Gastroesophageal sphincter (tissue), 4 donors: ENCODE results near the gene THSD4. TPM values are rescaled to one million over a fixed set of nuclear protein-coding genes. Genes with fewer than 3 reads are reported as not detected.

ENCODE experiments used
- ATAC-seq: fragments of 150-250 bp; one replicate; pipeline ENCODE4 v1.9.1; 2016; ENCODE audit warnings: mild to moderate bottlenecking, moderate library complexity
- H3K27ac ChIP-seq, 4 donors: fragments of 200-600 bp; sonication (generic) in 3 of 4; 1 replicate in 3 of 4; 2 replicates in 1 of 4; pipeline ENCODE4 v1.5.1; 2016 to 2019
- H3K27me3 ChIP-seq: fragments of 200-600 bp; sonication (generic); one replicate; pipeline ENCODE4 v1.5.1; 2019
- H3K36me3 ChIP-seq, 2 donors: fragments of 200-600 bp; sonication (generic); one replicate each; pipeline ENCODE4 v1.5.1; 2019; ENCODE audit warnings: control low read depth in 1 of 2
- H3K4me1 ChIP-seq, 3 donors: fragments of 200-600 bp; sonication (generic); 1 replicate in 2 of 3; 2 replicates in 1 of 3; pipeline ENCODE4 v1.5.1; 2016 to 2019; ENCODE audit warnings: control low read depth in 2 of 3
- H3K4me3 ChIP-seq, 2 donors: fragments of 200-600 bp; sonication (generic); one replicate each; pipeline ENCODE4 v1.5.1; 2019; ENCODE audit warnings: mild to moderate bottlenecking in 1 of 2, moderate library complexity in 1 of 2
- H3K9me3 ChIP-seq, 3 donors: fragments of 200-600 bp; sonication (generic); one replicate each; pipeline ENCODE4 v1.5.1; 2017 to 2019; ENCODE audit warnings: control low read depth in 2 of 3
- CTCF ChIP-seq, 4 experiments: fragments of 200-600 bp in 2 of 4; fragments of 450-650 bp in 2 of 4; sonication (generic) in 1 of 4; IDR thresholded peaks; one replicate each; pipeline ENCODE4 v1.5.1; 2017 to 2019; ENCODE audit warnings: antibody characterized with exemption in 4 of 4, mild to moderate bottlenecking in 2 of 4, moderate library complexity in 2 of 4
- EP300 ChIP-seq: sonication (generic); formaldehyde crosslinking; IDR thresholded peaks from one replicate; pipeline ENCODE4 v1.6.1; 2017; ENCODE audit warnings: antibody characterized with exemption, mild to moderate bottlenecking
- POLR2A ChIP-seq, 2 donors: fragments of 450-650 bp; IDR thresholded peaks; one replicate each; pipeline ENCODE4 v1.6.1; 2017; ENCODE audit warnings: antibody characterized with exemption in 2 of 2, mild to moderate bottlenecking in 2 of 2, moderate library complexity in 1 of 2
- POLR2AphosphoS5 ChIP-seq: sonication (generic); formaldehyde crosslinking; IDR thresholded peaks from one replicate; pipeline ENCODE4 v1.6.1; 2017; ENCODE audit warnings: antibody characterized with exemption
- WGBS, 2 donors: methylation state at CpG; one replicate each; pipeline ENCODE4 v1.1.5; 2018; ENCODE audit warnings: low coverage in 1 of 2; 5-methylcytosine and 5-hydroxymethylcytosine counted together
- total RNA-seq, 4 donors: library from RNA; depleted of rRNA; stranded (reverse); fragments of >200 nt; gene quantifications; one replicate each; pipeline ENCODE4 v1.1.0, GENCODE V29; 2016

The THSD4 gene
- total RNA-seq, 4 donors from 2014 or later = 4.6 to 28.5 (median 17.6) TPM

- TF ChIP-seq POLR2AphosphoS5 (no peak), EP300 (no peak), CTCF (IDR thresholded peaks at IDR 0.05) (no peak), POLR2A (IDR thresholded peaks at IDR 0.05) (no peak)
- no peak for ATAC-seq
- WGBS, 2 donors = 83% methylated on average over 1 of the region's 2 CpGs; no CpG with 5 or more reads in 1 of the 2 donors
- no peak overlapping the region for H3K4me3 ChIP-seq
- no peak overlapping the region for H3K27ac ChIP-seq
- peaks cover 0 to 41% (median 0%) of the 10 kb centered on the region in 3 donors for H3K4me1 ChIP-seq
- H3K36me3 ChIP-seq = no peaks in the 10 kb centered on the region
- H3K27me3 ChIP-seq = no peaks in the 10 kb centered on the region
- no peaks in the 10 kb centered on the region for H3K9me3 ChIP-seq
Observed at GRCh38 chr15:71674354-71674753, 559.1 kb downstream of the THSD4 start.

- Histone ChIP-seq H3K4me1 (peaks cover 0 to 37% (median 0%) of the 10 kb centered on the region in 3 donors), H3K27ac (peak overlapping the region in 2 of 4 donors; percentile 48 to 52), H3K27me3 (no peaks in the 10 kb centered on the region), H3K36me3 (no peaks in the 10 kb centered on the region), H3K4me3 (no peak overlapping the region), H3K9me3 (no peaks in the 10 kb centered on the region)
- ATAC-seq = no peak
- WGBS, 2 donors = 22 to 32% methylated on average over 2 of the region's 2 CpGs
- no peak for TF ChIP-seq POLR2A (IDR thresholded peaks at IDR 0.05)
- TF ChIP-seq EP300 = no peak
- TF ChIP-seq POLR2AphosphoS5 = no peak
- TF ChIP-seq CTCF (IDR thresholded peaks at IDR 0.05) = no peak
Observed at GRCh38 chr15:71677352-71677751, 562.1 kb downstream of the THSD4 start.

GRCh38 chr15:71677766-71678165 lies 562.5 kb downstream of the THSD4 start:
- H3K27me3 ChIP-seq = no peaks in the 10 kb centered on the region
- no peaks in the 10 kb centered on the region for H3K36me3 ChIP-seq
- ATAC-seq = no peak
- peak overlapping the region in 2 of 4 donors; percentile 48 to 52 for H3K27ac ChIP-seq
- H3K4me1 ChIP-seq = peaks cover 0 to 37% (median 0%) of the 10 kb centered on the region in 3 donors
- no peak overlapping the region for H3K4me3 ChIP-seq
- H3K9me3 ChIP-seq = no peaks in the 10 kb centered on the region
- 78 to 85% methylated on average over 4 to 5 of the region's 5 CpGs for WGBS, 2 donors
- TF ChIP-seq CTCF (IDR thresholded peaks at IDR 0.05) = no peak
- TF ChIP-seq POLR2A (IDR thresholded peaks at IDR 0.05) = no peak
- no peak for TF ChIP-seq POLR2AphosphoS5
- TF ChIP-seq EP300 = no peak

GRCh38 chr15:71678191-71678590 lies 562.9 kb downstream of the THSD4 start:
- Histone ChIP-seq H3K4me1 (peaks cover 0 to 37% (median 0%) of the 10 kb centered on the region in 3 donors), H3K27me3 (no peaks in the 10 kb centered on the region), H3K27ac (peak overlapping the region in 1 of 4 donors; percentile 48), H3K9me3 (no peaks in the 10 kb centered on the region), H3K36me3 (no peaks in the 10 kb centered on the region), H3K4me3 (no peak overlapping the region)
- TF ChIP-seq POLR2A (IDR thresholded peaks at IDR 0.05) (no peak), EP300 (no peak), POLR2AphosphoS5 (no peak), CTCF (IDR thresholded peaks at IDR 0.05) (no peak)
- 35 to 52% methylated on average over 2 of the region's 2 CpGs for WGBS, 2 donors
- no peak for ATAC-seq

- no peak for TF ChIP-seq EP300
- TF ChIP-seq POLR2AphosphoS5 = no peak
- no peak for TF ChIP-seq CTCF (IDR thresholded peaks at IDR 0.05)
- no peak for TF ChIP-seq POLR2A (IDR thresholded peaks at IDR 0.05)
- H3K27me3 ChIP-seq = no peaks in the 10 kb centered on the region
- no peak overlapping the region for H3K27ac ChIP-seq
- H3K9me3 ChIP-seq = no peaks in the 10 kb centered on the region
- peaks cover 0 to 37% (median 0%) of the 10 kb centered on the region in 3 donors for H3K4me1 ChIP-seq
- WGBS, 2 donors = 86 to 100% methylated on average over 2 of the region's 2 CpGs
- H3K4me3 ChIP-seq = no peak overlapping the region
- no peak for ATAC-seq
- no peaks in the 10 kb centered on the region for H3K36me3 ChIP-seq
Observed at GRCh38 chr15:71678605-71679004, 563.3 kb downstream of the THSD4 start.
